Measurements from ENCODE around the gene PTPRK. TPM values are rescaled to one million over a fixed set of nuclear protein-coding genes. Genes with fewer than 3 reads are reported as not detected.
"Not testable (repeated sequence)": the region's sequence is repeated elsewhere in the genome, so short reads cannot be mapped to it uniquely, and the experiment has no call there.

Gene PTPRK
- total RNA-seq, 1 donor from 2014 or later = 43.0 TPM

GRCh38 chr6:128495536-128496333 is 24.7 kb downstream of the PTPRK start:
- ATAC-seq (no peak), DNase-seq (no peak)
- intact Hi-C loops (cut with micrococcal nuclease) = no loop called here

DNA sequence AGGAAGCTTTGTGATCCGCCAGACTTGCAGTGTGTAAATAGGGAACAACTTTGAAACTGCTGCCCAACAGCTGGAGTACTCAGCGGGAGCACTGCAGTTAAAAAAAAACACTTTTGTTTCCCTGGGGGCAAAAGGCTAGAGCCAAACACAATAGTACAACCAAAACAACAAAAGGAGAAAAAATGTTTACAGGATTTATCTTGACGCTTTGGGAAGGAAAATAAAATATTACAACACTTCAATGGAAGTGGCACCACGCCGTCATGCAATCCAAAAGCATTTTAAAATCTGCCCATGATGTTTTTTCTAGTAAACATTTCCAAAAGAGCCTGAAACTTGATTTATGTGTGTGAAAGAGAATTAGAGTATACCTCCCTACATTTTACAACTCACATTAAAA is 26.0 kb downstream of the PTPRK start:
- intact Hi-C loops (cut with micrococcal nuclease) = no loop called here
- DNase-seq = no peak
- peak; percentile 55 for ATAC-seq

GRCh38 chr6:128493877-128494276 is 26.5 kb downstream of the PTPRK start:
- ATAC-seq (no peak), DNase-seq (no peak)
- intact Hi-C loops (cut with micrococcal nuclease) = no loop called here

DNA sequence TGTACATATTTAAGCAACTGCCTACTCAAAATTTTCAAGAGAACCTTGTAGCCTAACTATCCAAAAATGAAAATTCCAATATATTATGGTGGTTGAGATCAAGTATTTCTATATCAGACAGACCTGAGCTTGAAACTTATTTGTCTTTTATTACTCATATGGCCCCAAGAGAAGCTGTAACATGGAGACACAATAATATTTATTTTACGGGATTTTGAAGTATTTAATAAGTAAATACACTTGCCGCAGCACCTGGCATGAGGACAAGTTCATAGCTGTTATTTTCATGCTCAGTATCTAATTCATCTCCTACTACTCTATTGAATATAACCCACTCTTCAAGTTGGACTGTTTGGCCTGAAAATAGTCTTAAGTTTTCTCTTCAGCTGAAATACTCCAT is 28.0 kb downstream of the PTPRK start:
- intact Hi-C loops (cut with micrococcal nuclease) = no loop called here
- ATAC-seq = no peak
- DNase-seq = no peak

DNA sequence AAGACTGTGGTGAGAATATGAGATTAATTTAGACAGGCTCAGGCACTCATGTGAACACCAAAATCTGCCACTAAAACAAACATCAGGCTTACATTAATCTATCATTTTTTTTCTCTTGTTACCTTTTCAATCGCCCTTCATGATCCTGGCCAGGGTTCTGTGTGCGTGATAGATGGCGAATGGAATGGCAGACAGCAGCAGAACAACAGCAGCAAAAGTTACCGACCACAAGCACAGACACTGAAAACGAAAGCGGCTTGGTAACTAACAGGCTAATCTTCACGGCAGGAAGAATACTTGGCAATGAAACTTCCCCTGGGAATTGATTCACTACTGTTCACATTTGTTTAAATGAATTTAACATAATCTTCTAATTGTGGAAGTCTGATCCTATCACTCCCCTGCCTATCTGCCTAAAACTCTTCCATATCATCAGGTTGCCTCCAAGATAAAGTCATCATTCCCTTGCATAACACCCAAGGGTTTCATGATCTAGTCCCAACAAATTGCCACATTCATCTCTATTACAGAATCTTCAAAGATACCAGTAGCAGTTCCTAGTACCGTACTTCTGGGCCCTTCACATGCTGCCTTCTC is 28.7 kb downstream of the PTPRK start:
- no peak for DNase-seq
- intact Hi-C loops (cut with micrococcal nuclease) = no loop called here
- ATAC-seq = peak; percentile 77

DNA sequence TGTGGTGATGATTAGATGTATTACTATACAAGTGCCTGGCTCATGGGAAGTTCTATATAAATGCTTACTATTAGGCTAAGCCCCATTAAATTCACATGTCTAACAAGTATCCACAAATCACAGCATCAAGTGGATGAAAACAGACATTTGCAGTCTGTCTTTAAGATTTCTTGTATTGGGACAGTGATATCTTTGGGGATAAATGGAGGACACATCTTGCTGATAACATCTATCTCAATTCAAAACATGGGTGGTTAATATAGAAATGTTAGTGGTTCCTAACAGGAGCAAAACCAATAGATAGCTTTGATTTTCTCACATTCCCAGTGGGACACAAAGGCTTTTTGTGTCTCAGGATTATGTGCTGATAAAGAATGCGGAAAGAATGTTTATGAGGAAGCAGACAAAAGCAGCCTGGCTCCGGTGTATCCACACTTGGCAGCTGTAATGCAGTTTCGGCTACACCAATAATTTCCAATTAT is 29.3 kb downstream of the PTPRK start:
- DNase-seq (no peak), ATAC-seq (peak; percentile 22)
- intact Hi-C loops (cut with micrococcal nuclease) = no loop called here

- ATAC-seq = no peak
- DNase-seq = no peak
- intact Hi-C loops (cut with micrococcal nuclease) = no loop called here
These were observed 32.7 kb downstream of the PTPRK start for GRCh38 chr6:128487746-128488145.

DNA sequence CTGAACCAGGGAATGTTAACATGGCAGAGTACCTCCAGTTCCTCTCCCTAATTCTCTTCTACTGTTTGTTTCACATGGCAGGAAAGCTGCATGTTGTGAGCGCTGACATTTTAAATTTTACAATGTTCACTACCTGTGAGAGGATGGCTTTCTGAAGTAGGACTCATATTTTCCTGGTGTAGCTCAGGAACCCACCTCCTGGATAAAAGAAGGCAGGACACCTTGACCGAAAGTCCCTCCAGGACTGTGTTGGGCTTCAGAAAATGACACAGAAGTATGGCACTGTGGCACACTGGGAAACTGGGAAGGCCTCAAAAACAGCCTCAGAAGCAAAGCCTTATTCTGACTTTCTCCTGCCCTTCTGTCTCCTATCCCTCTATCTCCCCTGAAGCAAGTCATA is 33.3 kb downstream of the PTPRK start:
- DNase-seq (no peak), ATAC-seq (no peak)
- intact Hi-C loops (cut with micrococcal nuclease) = no loop called here

DNA sequence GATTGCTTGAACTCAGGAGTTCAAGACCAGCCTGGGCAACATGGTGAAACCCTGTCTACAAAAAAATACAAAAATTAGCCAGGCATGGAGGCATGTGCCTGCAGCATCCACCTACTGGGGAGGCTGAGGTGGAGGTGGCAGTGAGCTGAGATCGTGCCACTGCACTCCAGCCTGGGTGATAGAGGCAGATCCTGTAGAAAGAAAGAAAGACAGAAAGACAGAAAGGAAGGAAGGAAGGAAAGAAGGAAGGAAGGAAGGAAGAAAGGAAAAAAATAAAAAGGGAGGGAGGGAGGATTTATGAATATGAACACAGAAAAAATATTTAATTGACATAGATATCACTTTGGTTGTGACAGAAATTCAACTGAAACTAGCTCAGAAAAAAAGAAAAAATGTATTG is 33.8 kb downstream of the PTPRK start:
- intact Hi-C loops (cut with micrococcal nuclease); ATAC-seq; DNase-seq: not testable (repeated sequence)

GRCh38 chr6:128483472-128484135 is 36.8 kb downstream of the PTPRK start:
- DNase-seq = no peak
- intact Hi-C loops (cut with micrococcal nuclease) = no loop called here
- no peak for ATAC-seq

- intact Hi-C loops (cut with micrococcal nuclease) = no loop called here
- ATAC-seq (peak; percentile 40), DNase-seq (no peak)
These were observed 37.8 kb downstream of the PTPRK start for GRCh38 chr6:128482642-128483041.

GRCh38 chr6:128479991-128480390 is 40.4 kb downstream of the PTPRK start:
- intact Hi-C loops (cut with micrococcal nuclease) = no loop called here
- peak; percentile 67 for ATAC-seq

DNA sequence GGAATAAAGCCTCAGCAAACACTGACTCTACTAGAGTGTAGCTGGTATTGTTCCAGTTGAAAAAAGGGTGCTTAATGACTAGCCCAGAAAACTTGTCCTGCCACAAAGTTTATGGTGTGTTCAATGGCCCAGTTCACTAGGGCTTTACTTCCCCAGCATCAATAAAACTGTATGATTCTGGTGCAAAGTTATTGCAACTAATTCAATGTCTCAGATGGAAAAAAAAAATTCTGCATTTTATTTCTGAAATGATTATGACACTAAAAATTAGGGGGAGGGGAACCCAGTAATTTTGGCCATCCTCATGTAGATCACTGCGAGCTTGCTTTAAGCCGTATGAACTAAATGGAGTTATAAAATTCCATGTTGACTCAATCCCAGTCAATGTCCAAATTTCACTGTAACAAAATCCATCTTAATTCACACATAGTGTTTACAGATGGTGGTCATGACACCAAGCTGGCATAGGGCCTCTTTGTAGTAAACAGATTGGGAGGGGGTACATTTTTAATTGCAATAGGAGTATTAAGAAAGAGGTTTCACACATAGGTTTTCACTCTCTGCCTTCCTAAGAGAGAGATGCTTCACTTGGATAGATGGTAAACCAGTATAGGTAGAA is 41.2 kb downstream of the PTPRK start:
- no peak for DNase-seq
- no peak for ATAC-seq
- intact Hi-C loops (cut with micrococcal nuclease) = no loop called here

More at GRCh38 chr6:128479991-128480390, 40.4 kb downstream of the PTPRK start:
- DNase-seq = no peak

- intact Hi-C loops (cut with micrococcal nuclease) = no loop called here
- ATAC-seq (peak; percentile 12), DNase-seq (no peak)
These were observed 42.0 kb downstream of the PTPRK start for GRCh38 chr6:128478230-128479047.

GRCh38 chr6:128474933-128475332 is 45.5 kb downstream of the PTPRK start:
- intact Hi-C loops (cut with micrococcal nuclease) = no loop called here
- ATAC-seq (no peak), DNase-seq (no peak)

GRCh38 chr6:128474481-128474880 is 45.9 kb downstream of the PTPRK start:
- DNase-seq (no peak), ATAC-seq (no peak)
- intact Hi-C loops (cut with micrococcal nuclease) = no loop called here

DNA sequence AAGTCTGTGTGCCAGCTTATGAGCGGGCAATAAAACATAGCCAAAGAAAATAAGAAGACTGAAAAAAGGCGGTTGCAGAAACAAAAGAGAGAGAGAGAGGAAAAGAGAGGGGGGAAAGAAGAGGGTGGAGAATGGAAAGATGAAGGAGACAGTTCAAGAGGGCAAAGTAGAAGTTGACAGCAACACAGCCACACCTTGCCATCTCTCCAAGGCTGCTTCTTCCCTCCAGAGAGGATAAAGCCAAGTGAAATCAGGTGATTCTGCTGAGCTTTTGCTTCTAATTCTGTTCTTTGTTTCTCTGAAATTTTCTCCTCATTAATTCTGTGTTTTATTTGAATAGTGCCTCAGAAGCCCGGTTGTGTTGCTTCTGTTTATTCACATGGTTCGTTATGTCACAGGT is 48.5 kb downstream of the PTPRK start:
- ATAC-seq (no peak), DNase-seq (no peak)
- intact Hi-C loops (cut with micrococcal nuclease) = no loop called here

DNA sequence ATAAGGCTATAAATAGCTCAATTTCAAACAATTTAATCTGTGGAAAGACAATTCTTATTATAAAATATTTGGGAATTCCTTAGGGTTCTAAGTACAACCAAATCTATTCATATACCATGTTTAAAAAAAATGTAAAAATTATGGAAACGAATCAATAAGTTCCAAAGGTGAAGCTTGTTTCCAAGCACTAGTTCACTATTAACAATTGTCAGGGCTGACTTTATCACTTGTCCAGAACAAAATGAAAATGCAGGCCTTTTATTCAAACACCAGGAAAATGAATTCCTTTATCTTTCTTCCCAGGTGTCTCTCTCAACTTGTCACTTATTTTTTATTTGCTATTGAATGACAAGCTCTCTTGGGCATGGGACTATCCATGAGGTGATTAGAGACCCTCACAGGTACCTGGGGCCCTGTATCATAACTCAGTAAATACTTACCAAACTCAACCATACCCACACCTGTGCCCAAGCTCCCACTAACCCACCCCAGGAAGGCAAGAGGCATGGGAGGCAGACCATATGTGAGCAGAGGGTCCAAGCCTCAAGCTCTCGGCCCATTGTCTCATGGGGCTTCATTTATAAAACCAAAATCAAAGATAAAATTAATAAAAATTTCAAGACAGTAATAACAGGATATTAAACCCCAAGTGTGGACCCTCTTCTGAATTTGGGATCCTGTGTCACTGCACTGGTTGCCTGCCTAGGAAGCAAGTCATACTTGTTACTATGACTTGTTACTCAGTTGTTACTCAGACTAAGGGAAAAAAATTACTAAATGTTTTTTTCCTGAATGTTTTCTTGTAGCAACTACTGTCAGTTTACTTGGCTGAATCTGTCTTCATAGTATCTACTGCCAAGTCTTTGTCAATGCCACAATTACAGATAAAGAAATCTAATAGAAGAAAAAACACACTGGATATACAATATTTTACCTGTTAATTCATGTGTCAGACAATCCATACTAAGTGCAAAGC is 54.7 kb downstream of the PTPRK start:
- DNase-seq (no peak), ATAC-seq (no peak)
- intact Hi-C loops (cut with micrococcal nuclease) = no loop called here

Measured in left ventricle myocardium superior (tissue), 1 donor.